Measurements from ENCODE around the gene TBCK.

DNA sequence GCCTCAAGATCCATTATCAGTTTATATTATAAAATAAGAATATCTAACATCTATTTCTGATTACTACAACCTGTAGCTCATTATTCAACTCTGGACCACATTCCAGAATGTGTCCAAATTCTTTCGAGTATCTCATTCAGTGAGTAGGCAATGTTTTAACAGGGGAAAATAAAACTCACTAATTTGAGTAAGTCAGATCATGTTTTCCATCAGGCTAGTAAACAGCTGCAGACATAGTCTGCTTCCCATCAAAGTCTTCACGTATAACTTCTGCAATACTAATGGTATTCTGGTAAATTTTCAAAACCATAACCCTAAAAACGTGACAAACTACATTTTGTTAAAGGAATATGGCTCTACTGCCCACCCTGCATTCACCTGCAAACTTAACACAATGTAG lies 31.8 kb downstream of the TBCK start:
- TF ChIP-seq, protein P1, sequence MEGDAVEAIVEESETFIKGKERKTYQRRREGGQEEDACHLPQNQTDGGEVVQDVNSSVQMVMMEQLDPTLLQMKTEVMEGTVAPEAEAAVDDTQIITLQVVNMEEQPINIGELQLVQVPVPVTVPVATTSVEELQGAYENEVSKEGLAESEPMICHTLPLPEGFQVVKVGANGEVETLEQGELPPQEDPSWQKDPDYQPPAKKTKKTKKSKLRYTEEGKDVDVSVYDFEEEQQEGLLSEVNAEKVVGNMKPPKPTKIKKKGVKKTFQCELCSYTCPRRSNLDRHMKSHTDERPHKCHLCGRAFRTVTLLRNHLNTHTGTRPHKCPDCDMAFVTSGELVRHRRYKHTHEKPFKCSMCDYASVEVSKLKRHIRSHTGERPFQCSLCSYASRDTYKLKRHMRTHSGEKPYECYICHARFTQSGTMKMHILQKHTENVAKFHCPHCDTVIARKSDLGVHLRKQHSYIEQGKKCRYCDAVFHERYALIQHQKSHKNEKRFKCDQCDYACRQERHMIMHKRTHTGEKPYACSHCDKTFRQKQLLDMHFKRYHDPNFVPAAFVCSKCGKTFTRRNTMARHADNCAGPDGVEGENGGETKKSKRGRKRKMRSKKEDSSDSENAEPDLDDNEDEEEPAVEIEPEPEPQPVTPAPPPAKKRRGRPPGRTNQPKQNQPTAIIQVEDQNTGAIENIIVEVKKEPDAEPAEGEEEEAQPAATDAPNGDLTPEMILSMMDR (conservative IDR thresholded peaks at IDR 0.05; ENCODE audit: low read length): no peak
- no peak for TF ChIP-seq EZH2phosphoT487 (IDR thresholded peaks at IDR 0.05; ENCODE audit: borderline replicate concordance, low read depth, low read length)

Data from OCI-LY7 (cell line).